Psoas muscle (tissue), 8 donors: ENCODE results near the gene NME7. TPM values are rescaled to one million over a fixed set of nuclear protein-coding genes. Genes with fewer than 3 reads are reported as not detected.

Source experiments
- ATAC-seq, 4 donors: fragments of 200-7000 bp; cut with Tn5 transposase; one replicate each; pipeline ENCODE4 v1.9.1; 2020; ENCODE audit warnings: moderate library complexity in 3 of 4, mild to moderate bottlenecking in 2 of 4
- DNase-seq, 2 donors: peaks; one replicate each; pipeline ENCODE4 v3.0.0-alpha.2; 2020
- H3K27ac ChIP-seq: fragments of 200-600 bp; one replicate; pipeline ENCODE4 v1.8.0; 2022
- H3K27me3 ChIP-seq, 3 donors: fragments of 200-600 bp in 1 of 3; one replicate each; pipeline versions ENCODE4 v1.6.1 to v1.8.0; 2013 to 2022; ENCODE audit warnings: low read length in 2 of 3, mild to moderate bottlenecking in 2 of 3, moderate library complexity in 1 of 3; ENCODE audit not compliant: insufficient read depth in 3 of 3
- H3K36me3 ChIP-seq, 2 donors: fragments of 200-600 bp in 1 of 2; one replicate each; pipeline versions ENCODE4 v1.6.1 to v1.8.0; 2013 to 2022; ENCODE audit warnings: low read depth in 1 of 2, mild to moderate bottlenecking in 1 of 2, moderate library complexity in 1 of 2; ENCODE audit not compliant: insufficient read depth in 1 of 2
- H3K4me1 ChIP-seq: fragments of 200-600 bp; one replicate; pipeline ENCODE4 v1.8.0; 2022
- H3K4me3 ChIP-seq: fragments of 200-600 bp; one replicate; pipeline ENCODE4 v1.8.0; 2022; ENCODE audit warnings: mild to moderate bottlenecking
- H3K9me3 ChIP-seq: fragments of 200-600 bp; one replicate; pipeline ENCODE4 v1.8.0; 2022
- CTCF ChIP-seq: fragments of 200-600 bp; IDR thresholded peaks from one replicate; pipeline ENCODE4 v1.8.0; 2022; ENCODE audit warnings: antibody characterized with exemption
- WGBS, 3 donors: extraction: QIAGEN DNeasy Blood & Tissue Kit; methylation state at CpG; one replicate each; pipeline versions ENCODE4 v1.1.6 to v1.1.7; 2013; 5-methylcytosine and 5-hydroxymethylcytosine counted together
- intact Hi-C, 2 donors: fragments of 100-400 bp; cut with DNase I; formaldehyde crosslinking; loops; one replicate each; pipeline versions ENCODE4 v1.11.0 to v1.14.2; 2022
- polyA plus RNA-seq, 3 donors: library from polyadenylated mRNA; stranded (reverse); fragments of 200-250 nt; gene quantifications; one replicate each; pipeline ENCODE4 v1.2.3, GENCODE V29; 2013
- total RNA-seq, 4 donors: library from RNA; stranded (reverse); fragmentation: NEBNext Ultra II Directional in 2 of 4; extraction: Animal tissue kit (Norgen Biotek cat#: 25700) in 2 of 4; gene quantifications; one replicate each; pipeline versions ENCODE4 v1.2.1 to v1.2.4, GENCODE V29; 2021 to 2023
- donor health status: healthy with polysubstance abuse.
- donor health status: DM: no; HTN: no; CAD: no; lungs with moderate emphysema.
- donor health status: Bipolar disorder and iron deficiency.
- donor health status: healthy.
- donor health status: DM: yes; HTN: yes; CAD: no.
- donor health status: DM: no; HTN: no; CAD: no.
- donor health status: DM: no; HTN: no; CAD: no.
- donor health status: DM: yes; HTN: yes; CAD: no.

The NME7 gene
- total and polyA plus RNA-seq, 7 donors = 3.9 to 14.1 (median 4.8) TPM

GRCh38 chr1:169266133-169266532 is 101.5 kb downstream of the NME7 start:
- H3K36me3 ChIP-seq = no peaks in the 10 kb centered on the region
- intact Hi-C loops = no loop called here
- 93 to 100% (median 95%) methylated on average over 1 of the region's 1 CpG for WGBS, 3 donors

GRCh38 chr1:169263059-169263458 is 104.5 kb downstream of the NME7 start:
- H3K36me3 ChIP-seq = no peaks in the 10 kb centered on the region
- intact Hi-C loops = no loop called here
- ATAC-seq = no peak
- H3K4me3 ChIP-seq = no peak overlapping the region
- H3K27me3 ChIP-seq = no peaks in the 10 kb centered on the region
- H3K4me1 ChIP-seq = no peaks in the 10 kb centered on the region
- H3K27ac ChIP-seq = no peak overlapping the region
- no peak for DNase-seq
- TF ChIP-seq CTCF = no peak
- no peaks in the 10 kb centered on the region for H3K9me3 ChIP-seq

More at GRCh38 chr1:169266133-169266532, 101.5 kb downstream of the NME7 start:
- DNase-seq (no peak), ATAC-seq (no peak)
- Histone ChIP-seq H3K27ac (no peak overlapping the region), H3K4me3 (no peak overlapping the region), H3K4me1 (peaks cover 6% of the 10 kb centered on the region), H3K9me3 (no peaks in the 10 kb centered on the region), H3K27me3 (no peaks in the 10 kb centered on the region)
- TF ChIP-seq CTCF = no peak

- WGBS, 3 donors = 92 to 96% (median 96%) methylated on average over 2 of the region's 2 CpGs
- intact Hi-C loops = no loop called here
- Histone ChIP-seq H3K9me3 (no peaks in the 10 kb centered on the region), H3K4me1 (no peaks in the 10 kb centered on the region), H3K27ac (no peak overlapping the region), H3K27me3 (no peaks in the 10 kb centered on the region), H3K4me3 (no peak overlapping the region), H3K36me3 (no peaks in the 10 kb centered on the region)
- ATAC-seq = no peak
- DNase-seq = no peak
- TF ChIP-seq CTCF = no peak
Measured at GRCh38 chr1:169261884-169262283, 105.7 kb downstream of the NME7 start.

GRCh38 chr1:169260478-169261151 is 107.0 kb downstream of the NME7 start:
- Histone ChIP-seq H3K9me3 (no peaks in the 10 kb centered on the region), H3K27ac (no peak overlapping the region), H3K27me3 (no peaks in the 10 kb centered on the region), H3K36me3 (no peaks in the 10 kb centered on the region), H3K4me1 (no peaks in the 10 kb centered on the region), H3K4me3 (no peak overlapping the region)
- DNase-seq (no peak), ATAC-seq (no peak)
- TF ChIP-seq CTCF = no peak
- 89 to 100% (median 95%) methylated on average over 2 of the region's 2 CpGs for WGBS, 3 donors
- intact Hi-C loops = no loop called here

- ATAC-seq = no peak
- Histone ChIP-seq H3K27me3 (no peaks in the 10 kb centered on the region), H3K4me1 (no peaks in the 10 kb centered on the region), H3K27ac (no peak overlapping the region), H3K36me3 (no peaks in the 10 kb centered on the region), H3K9me3 (no peaks in the 10 kb centered on the region), H3K4me3 (no peak overlapping the region)
- TF ChIP-seq CTCF = no peak
- WGBS, 3 donors = 90 to 93% (median 92%) methylated on average over 2 of the region's 2 CpGs
- no peak for DNase-seq
- intact Hi-C loops = no loop called here
Measured at GRCh38 chr1:169259816-169260215, 107.8 kb downstream of the NME7 start.
